GM23248 (cell line): ENCODE measurements around the gene WNK2. TPM values are rescaled to one million over a fixed set of nuclear protein-coding genes. Genes with fewer than 3 reads are reported as not detected.

Source experiments
- DNase-seq: peaks from one replicate; pipeline ENCODE4 v3.0.0-alpha.2; 2015
- H2AFZ ChIP-seq: fragments of 200-600 bp; sonication (generic); 2 replicates; pipeline ENCODE4 v1.6.1; 2016; ENCODE audit warnings: antibody characterized with exemption
- H3F3A ChIP-seq: fragments of 200-600 bp; sonication (generic); 2 replicates; pipeline ENCODE4 v1.6.1; 2016; ENCODE audit warnings: mild to moderate bottlenecking, antibody characterized with exemption, mixed run types; ENCODE audit not compliant: insufficient read depth
- H3K27ac ChIP-seq: fragments of 200-600 bp; sonication (generic); 2 replicates; pipeline ENCODE4 v1.5.1; 2016; ENCODE audit warnings: mild to moderate bottlenecking
- H3K27me3 ChIP-seq: fragments of 200-600 bp; sonication (generic); replicated peaks from 2 replicates; pipeline ENCODE4 v1.6.1; 2016; ENCODE audit warnings: mild to moderate bottlenecking; ENCODE audit not compliant: insufficient read depth
- H3K36me3 ChIP-seq: fragments of 200-600 bp; sonication (generic); 2 replicates; pipeline ENCODE4 v1.6.1; 2016; ENCODE audit warnings: low read depth, mild to moderate bottlenecking
- H3K4me1 ChIP-seq: fragments of 200-600 bp; sonication (generic); 2 replicates; pipeline ENCODE4 v1.6.1; 2016; ENCODE audit warnings: mild to moderate bottlenecking; ENCODE audit not compliant: insufficient read depth
- H3K4me2 ChIP-seq: fragments of 200-600 bp; sonication (generic); one replicate; pipeline ENCODE4 v1.6.1; 2016; ENCODE audit warnings: mild to moderate bottlenecking; ENCODE audit not compliant: unreplicated experiment
- H3K4me3 ChIP-seq: fragments of 200-600 bp; sonication (generic); 2 replicates; pipeline ENCODE4 v1.5.1; 2016; ENCODE audit warnings: mild to moderate bottlenecking
- H3K79me2 ChIP-seq: fragments of 200-600 bp; sonication (generic); 2 replicates; pipeline ENCODE4 v1.6.1; 2016; ENCODE audit warnings: mild to moderate bottlenecking; ENCODE audit not compliant: insufficient read depth
- H3K9ac ChIP-seq: fragments of 200-600 bp; sonication (generic); 2 replicates; pipeline ENCODE4 v1.6.1; 2016; ENCODE audit warnings: mild to moderate bottlenecking
- H3K9me2 ChIP-seq: fragments of 200-600 bp; sonication (generic); 2 replicates; pipeline ENCODE4 v1.6.1; 2016; ENCODE audit warnings: mixed run types, mild to moderate bottlenecking, moderate library complexity; ENCODE audit not compliant: insufficient read depth
- H3K9me3 ChIP-seq: fragments of 200-600 bp; sonication (generic); one replicate; pipeline ENCODE4 v1.6.1; 2017; ENCODE audit warnings: low read depth
- H4K20me1 ChIP-seq: fragments of 200-600 bp; sonication (generic); 2 replicates; pipeline ENCODE4 v1.6.0; 2016; ENCODE audit not compliant: insufficient read depth
- EZH2 ChIP-seq: fragments of 200-600 bp; sonication (generic); IDR thresholded peaks from 2 replicates; pipeline ENCODE4 v1.6.1; 2018; ENCODE audit warnings: antibody characterized with exemption, mild to moderate bottlenecking; ENCODE audit not compliant: insufficient read depth, poor library complexity, severe bottlenecking
- EZH2phosphoT487 ChIP-seq: fragments of 200-600 bp; sonication (generic); IDR thresholded peaks from 2 replicates; pipeline ENCODE4 v1.6.1; 2018; ENCODE audit warnings: antibody characterized with exemption, moderate library complexity, mild to moderate bottlenecking, low read depth; ENCODE audit not compliant: insufficient read depth
- WGBS, 2 experiments: methylation state at CpG; one replicate each; pipeline ENCODE4 v1.1.6; 2015 to 2017; ENCODE audit warnings: low lambda C conversion rate in 2 of 2, low coverage in 1 of 2; ENCODE audit errors: missing lambda C conversion rate in 2 of 2; 5-methylcytosine and 5-hydroxymethylcytosine counted together
- in situ Hi-C: fragments of 300-500 bp; cut with MboI; formaldehyde crosslinking; loops from 2 replicates; pipeline ENCODE4 v1.15.0; 2020
- polyA plus RNA-seq: library from polyadenylated mRNA; unstranded; fragments of >200 nt; fragmentation: Nextera tagmentation; extraction: Ambion mirVana; gene quantifications from 2 replicates; pipeline ENCODE4 v1.2.1, GENCODE V29; 2016
- total RNA-seq: library from RNA; depleted of rRNA; stranded (reverse); fragments of >200 nt; shearing (Covaris generic); gene quantifications from 2 replicates; pipeline ENCODE4 v1.2.3, GENCODE V29; 2014

The WNK2 gene
- total and polyA plus RNA-seq, 2 experiments from 2014 or later = not detected

GRCh38 chr9:93216073-93216365 lies 32.1 kb downstream of the WNK2 start:
- Histone ChIP-seq H3K36me3 (no peaks in the 10 kb centered on the region), H3K4me3 (no peak overlapping the region), H4K20me1 (no peaks in the 10 kb centered on the region), H3K9ac (no peak overlapping the region), H3K9me2 (no peaks in the 10 kb centered on the region), H3K27ac (no peak overlapping the region), H3K79me2 (no peaks in the 10 kb centered on the region), H2AFZ (no peak overlapping the region), H3K27me3 (no peaks in the 10 kb centered on the region), H3K9me3 (no peaks in the 10 kb centered on the region), H3K4me2 (no peak overlapping the region), H3K4me1 (no peaks in the 10 kb centered on the region), H3F3A (no peaks in the 10 kb centered on the region)
- no peak for DNase-seq
- TF ChIP-seq EZH2 (no peak), EZH2phosphoT487 (no peak)
- in situ Hi-C loops = no loop called here
- 16 to 19% methylated on average over 1 of the region's 1 CpG for WGBS, 2 experiments

GRCh38 chr9:93217706-93218105 lies 33.8 kb downstream of the WNK2 start:
- H3K4me1 ChIP-seq = no peaks in the 10 kb centered on the region
- no peak overlapping the region for H3K4me3 ChIP-seq
- H2AFZ ChIP-seq = no peak overlapping the region
- H3K27ac ChIP-seq = no peak overlapping the region
- H3K9ac ChIP-seq = no peak overlapping the region
- in situ Hi-C loops = no loop called here
- H3K36me3 ChIP-seq = no peaks in the 10 kb centered on the region
- no peaks in the 10 kb centered on the region for H3K79me2 ChIP-seq
- no peaks in the 10 kb centered on the region for H3K9me3 ChIP-seq
- WGBS, 2 experiments = 51 to 75% methylated on average over 4 to 5 of the region's 5 CpGs
- TF ChIP-seq EZH2phosphoT487 (no peak), EZH2 (no peak)
- H3K4me2 ChIP-seq = no peak overlapping the region
- no peaks in the 10 kb centered on the region for H3K9me2 ChIP-seq
- H3K27me3 ChIP-seq = no peaks in the 10 kb centered on the region
- H3F3A ChIP-seq = no peaks in the 10 kb centered on the region
- H4K20me1 ChIP-seq = no peaks in the 10 kb centered on the region
- no peak for DNase-seq

GRCh38 chr9:93218161-93218560 lies 34.2 kb downstream of the WNK2 start:
- H3F3A ChIP-seq = no peaks in the 10 kb centered on the region
- no peaks in the 10 kb centered on the region for H3K27me3 ChIP-seq
- in situ Hi-C loops = no loop called here
- TF ChIP-seq EZH2phosphoT487 = no peak
- TF ChIP-seq EZH2 = no peak
- no peak overlapping the region for H3K4me3 ChIP-seq
- H3K4me2 ChIP-seq = no peak overlapping the region
- 89 to 90% methylated on average over 6 of the region's 6 CpGs for WGBS, 2 experiments
- H3K9ac ChIP-seq = no peak overlapping the region
- no peaks in the 10 kb centered on the region for H3K79me2 ChIP-seq
- no peaks in the 10 kb centered on the region for H3K9me2 ChIP-seq
- no peak overlapping the region for H3K27ac ChIP-seq
- H3K4me1 ChIP-seq = no peaks in the 10 kb centered on the region
- no peak overlapping the region for H2AFZ ChIP-seq
- no peaks in the 10 kb centered on the region for H3K9me3 ChIP-seq
- H3K36me3 ChIP-seq = no peaks in the 10 kb centered on the region
- DNase-seq = no peak
- H4K20me1 ChIP-seq = no peaks in the 10 kb centered on the region

- Histone ChIP-seq H3F3A (no peaks in the 10 kb centered on the region), H3K4me1 (peaks cover 6% of the 10 kb centered on the region; the same call in 1 of the 2 replicates), H3K79me2 (no peaks in the 10 kb centered on the region), H4K20me1 (no peaks in the 10 kb centered on the region), H3K9me3 (no peaks in the 10 kb centered on the region), H3K27me3 (no peaks in the 10 kb centered on the region), H3K36me3 (no peaks in the 10 kb centered on the region), H3K4me3 (no peak overlapping the region), H3K9me2 (no peaks in the 10 kb centered on the region), H3K27ac (no peak overlapping the region), H3K4me2 (no peak overlapping the region), H2AFZ (no peak overlapping the region), H3K9ac (no peak overlapping the region)
- DNase-seq = no peak
- TF ChIP-seq EZH2 = no peak
- TF ChIP-seq EZH2phosphoT487 = no peak
- in situ Hi-C loops = no loop called here
- 64 to 76% methylated on average over 11 of the region's 11 CpGs for WGBS, 2 experiments
Observed at GRCh38 chr9:93218671-93219420, 34.9 kb downstream of the WNK2 start.

- in situ Hi-C loops = no loop called here
- no peak for DNase-seq
- Histone ChIP-seq H3K4me1 (peaks cover 6% of the 10 kb centered on the region; the same call in 1 of the 2 replicates), H3K27me3 (no peaks in the 10 kb centered on the region), H3K9ac (no peak overlapping the region), H4K20me1 (no peaks in the 10 kb centered on the region), H3K4me2 (no peak overlapping the region), H3K36me3 (no peaks in the 10 kb centered on the region), H3K4me3 (no peak overlapping the region), H3K9me3 (no peaks in the 10 kb centered on the region), H3F3A (no peaks in the 10 kb centered on the region), H3K9me2 (no peaks in the 10 kb centered on the region), H3K27ac (no peak overlapping the region), H3K79me2 (no peaks in the 10 kb centered on the region), H2AFZ (no peak overlapping the region)
- no peak for TF ChIP-seq EZH2phosphoT487
- TF ChIP-seq EZH2 = no peak
- WGBS, 2 experiments = 77 to 83% methylated on average over 5 of the region's 5 CpGs
Observed at GRCh38 chr9:93219692-93220091, 35.8 kb downstream of the WNK2 start.
